H9 (cell line): ENCODE data around the gene AFAP1. TPM values are rescaled to one million over a fixed set of nuclear protein-coding genes. Genes with fewer than 3 reads are reported as not detected.

Experiments
- DNase-seq: peaks from one replicate; pipeline ENCODE4 v3.0.0-alpha.2; 2017
- H2AFZ ChIP-seq: one replicate; pipeline ENCODE4 v1.6.1; 2013; ENCODE audit warnings: mild to moderate bottlenecking, low read length, control low read depth, moderate library complexity
- H2AK5ac ChIP-seq: 2 replicates; pipeline ENCODE4 v1.6.1; 2013; ENCODE audit warnings: low read length, control low read depth, mixed read lengths; ENCODE audit not compliant: insufficient read length
- H2BK120ac ChIP-seq: one replicate; pipeline ENCODE4 v1.6.1; 2013; ENCODE audit warnings: low read depth, mild to moderate bottlenecking, low read length, control low read depth, inconsistent platforms; ENCODE audit not compliant: poor library complexity, severe bottlenecking
- H2BK12ac ChIP-seq: 2 replicates; pipeline ENCODE4 v1.6.1; 2013; ENCODE audit warnings: low read length, control low read depth, mixed read lengths, low read depth; ENCODE audit not compliant: insufficient read length
- H2BK15ac ChIP-seq: 2 replicates; pipeline ENCODE4 v1.6.1; 2013; ENCODE audit warnings: low read depth, low read length, control low read depth
- H2BK20ac ChIP-seq: one replicate; pipeline ENCODE4 v1.6.1; 2013; ENCODE audit warnings: low read depth, mild to moderate bottlenecking, low read length, control low read depth, inconsistent platforms; ENCODE audit not compliant: poor library complexity, severe bottlenecking
- H2BK5ac ChIP-seq: 2 replicates; pipeline ENCODE4 v1.6.1; 2013; ENCODE audit warnings: low read length, control low read depth, mixed read lengths; ENCODE audit not compliant: insufficient read length
- H3K14ac ChIP-seq: 2 replicates; pipeline ENCODE4 v1.6.1; 2013; ENCODE audit warnings: low read length, control low read depth; ENCODE audit not compliant: insufficient read depth
- H3K18ac ChIP-seq: 2 replicates; pipeline ENCODE4 v1.6.1; 2013; ENCODE audit warnings: low read depth, mild to moderate bottlenecking, mixed read lengths, low read length, control low read depth; ENCODE audit not compliant: insufficient read length
- H3K23ac ChIP-seq: 2 replicates; pipeline ENCODE4 v1.6.1; 2013; ENCODE audit warnings: low read length, control low read depth, mixed read lengths, low read depth; ENCODE audit not compliant: insufficient read length
- H3K23me2 ChIP-seq: 2 replicates; pipeline ENCODE4 v1.6.1; 2013; ENCODE audit warnings: low read depth, mild to moderate bottlenecking, mixed read lengths, low read length, control low read depth; ENCODE audit not compliant: insufficient read length, poor library complexity, severe bottlenecking
- H3K27ac ChIP-seq: 2 replicates; pipeline ENCODE4 v1.5.1; 2013; ENCODE audit warnings: low read length, control low read depth, mixed read lengths, low read depth; ENCODE audit not compliant: insufficient read length
- H3K27me3 ChIP-seq: 2 replicates; pipeline ENCODE4 v1.6.1; 2013; ENCODE audit warnings: low read length, control low read depth, inconsistent platforms; ENCODE audit not compliant: insufficient read depth
- H3K4ac ChIP-seq: 2 replicates; pipeline ENCODE4 v1.6.1; 2013; ENCODE audit warnings: low read depth, mild to moderate bottlenecking, control low read depth, inconsistent platforms, low read length, moderate library complexity
- H3K4me1 ChIP-seq: 2 replicates; pipeline ENCODE4 v1.6.1; 2013; ENCODE audit warnings: low read length, control low read depth, inconsistent platforms; ENCODE audit not compliant: insufficient read depth
- H3K4me2 ChIP-seq: 2 replicates; pipeline ENCODE4 v1.6.1; 2013; ENCODE audit warnings: low read length, control low read depth, mixed read lengths; ENCODE audit not compliant: insufficient read length, insufficient read depth
- H3K56ac ChIP-seq: 2 replicates; pipeline ENCODE4 v1.6.1; 2013; ENCODE audit warnings: low read depth, mild to moderate bottlenecking, mixed read lengths, low read length, control low read depth; ENCODE audit not compliant: insufficient read length
- H3K79me1 ChIP-seq: 2 replicates; pipeline ENCODE4 v1.6.1; 2013; ENCODE audit warnings: low read depth, mild to moderate bottlenecking, moderate library complexity, low read length, control low read depth, inconsistent platforms; ENCODE audit not compliant: insufficient read depth, poor library complexity, severe bottlenecking
- H3K79me2 ChIP-seq: 2 replicates; pipeline ENCODE4 v1.6.1; 2013; ENCODE audit warnings: low read length, control low read depth, inconsistent platforms; ENCODE audit not compliant: insufficient read depth
- H3K9ac ChIP-seq: 2 replicates; pipeline ENCODE4 v1.6.1; 2013; ENCODE audit warnings: low read length, control low read depth, mixed read lengths; ENCODE audit not compliant: insufficient read length; ENCODE audit errors: extremely low read depth
- H3K9me3 ChIP-seq: one replicate; pipeline ENCODE4 v1.6.1; 2013; ENCODE audit warnings: low read depth, low read length, inconsistent platforms; ENCODE audit not compliant: control insufficient read depth
- H3T11ph ChIP-seq: one replicate; pipeline ENCODE4 v1.6.1; 2013; ENCODE audit warnings: mild to moderate bottlenecking, low read length, control low read depth, inconsistent platforms
- H4K20me1 ChIP-seq: one replicate; pipeline ENCODE4 v1.6.1; 2013; ENCODE audit not compliant: control insufficient read depth, insufficient read length, insufficient read depth
- H4K5ac ChIP-seq: 2 replicates; pipeline ENCODE4 v1.6.1; 2013; ENCODE audit warnings: low read depth, mild to moderate bottlenecking, mixed read lengths, low read length, control low read depth; ENCODE audit not compliant: insufficient read length
- H4K8ac ChIP-seq: replicated peaks from 2 replicates; pipeline ENCODE4 v1.6.1; 2013; ENCODE audit warnings: low read length, control low read depth, mixed read lengths, low read depth; ENCODE audit not compliant: insufficient read length
- H4K91ac ChIP-seq: 2 replicates; pipeline ENCODE4 v1.6.1; 2013; ENCODE audit warnings: low read depth, mild to moderate bottlenecking, moderate library complexity, mixed read lengths, low read length, control low read depth; ENCODE audit not compliant: insufficient read length
- H3K27ac Mint-ChIP-seq, 3 experiments: 2 replicates in 2 of 3; 3 replicates in 1 of 3; pipeline ENCODE4 v1.8.0; 2020 to 2021; ENCODE audit warnings: mixed read lengths in 3 of 3, mild to moderate bottlenecking in 1 of 3, moderate library complexity in 1 of 3
- H3K27me3 Mint-ChIP-seq: 2 replicates; pipeline ENCODE4 v1.8.0; 2021; ENCODE audit warnings: low read depth, mild to moderate bottlenecking, moderate library complexity, mixed read lengths
- H3K36me3 Mint-ChIP-seq, 3 experiments: 2 replicates in 2 of 3; 3 replicates in 1 of 3; pipeline ENCODE4 v1.8.0; 2020 to 2021; ENCODE audit warnings: low read depth in 3 of 3, mixed read lengths in 3 of 3; ENCODE audit not compliant: insufficient read depth in 1 of 3
- H3K4me1 Mint-ChIP-seq, 2 experiments: 2 replicates each; pipeline ENCODE4 v1.8.0; 2020; ENCODE audit warnings: mixed read lengths in 2 of 2
- H3K4me3 Mint-ChIP-seq, 2 experiments: 2 replicates in 1 of 2; 3 replicates in 1 of 2; pipeline ENCODE4 v1.8.0; 2020 to 2021; ENCODE audit warnings: mild to moderate bottlenecking in 2 of 2, mixed read lengths in 2 of 2, moderate library complexity in 1 of 2
- H3K9me3 Mint-ChIP-seq, 2 experiments: 2 replicates in 1 of 2; 3 replicates in 1 of 2; pipeline ENCODE4 v1.8.0; 2020; ENCODE audit warnings: mild to moderate bottlenecking in 2 of 2, mixed read lengths in 2 of 2, moderate library complexity in 1 of 2
- CTCF ChIP-seq: fragments of 200-600 bp; sonication (generic); conservative IDR thresholded peaks from 3 replicates; pipeline ENCODE4 v1.8.0; 2021; ENCODE audit warnings: antibody characterized with exemption, mild to moderate bottlenecking
- WGBS: extraction: QIAGEN DNeasy Blood & Tissue Kit; methylation state at CpG from one replicate; pipeline ENCODE4 v1.1.7; 2013; ENCODE audit warnings: missing lambda C conversion rate, low lambda C conversion rate, mixed read lengths; ENCODE audit not compliant: insufficient read length; ENCODE audit errors: extremely low coverage; 5-methylcytosine and 5-hydroxymethylcytosine counted together
- total RNA-seq: library from RNA; stranded (reverse); gene quantifications from 2 replicates; pipeline ENCODE4 v1.2.1, GENCODE V29; 2021

Gene AFAP1
- total RNA-seq, 1 experiment from 2014 or later: 6.5 TPM

GRCh38 chr4:7792616-7793015 lies 147.0 kb downstream of the AFAP1 start:
- H3K27ac Mint-ChIP-seq: no peak overlapping the region
- no CpG with 5 or more reads among the region's 8 CpGs for WGBS
- no peaks in the 10 kb centered on the region for H3K4me1 Mint-ChIP-seq
- Histone ChIP-seq H3K79me2 (no peaks in the 10 kb centered on the region), H3K23ac (no peak overlapping the region), H2BK12ac (no peak overlapping the region), H3K79me1 (no peaks in the 10 kb centered on the region), H4K5ac (no peak overlapping the region), H3K14ac (no peak overlapping the region), H3K4ac (no peak overlapping the region), H3K56ac (no peak overlapping the region), H3K4me1 (no peaks in the 10 kb centered on the region), H2BK120ac (no peak overlapping the region), H3K9me3 (no peaks in the 10 kb centered on the region), H2BK15ac (no peak overlapping the region), H4K20me1 (no peaks in the 10 kb centered on the region), H3K27me3 (no peaks in the 10 kb centered on the region), H4K8ac (no peak overlapping the region), H4K91ac (no peak overlapping the region), H3T11ph (no peak overlapping the region), H3K9ac (no peak overlapping the region), H3K23me2 (no peaks in the 10 kb centered on the region), H3K18ac (no peak overlapping the region), H2AFZ (no peak overlapping the region), H2BK5ac (no peak overlapping the region), H2BK20ac (no peak overlapping the region), H3K4me2 (no peak overlapping the region), H2AK5ac (no peak overlapping the region), H3K27ac (no peak overlapping the region)
- no peaks in the 10 kb centered on the region for H3K9me3 Mint-ChIP-seq
- H3K27me3 Mint-ChIP-seq: no peaks in the 10 kb centered on the region
- peaks cover under 1 to 4% (median 2%) of the 10 kb centered on the region in 3 experiments; a peak in 5 of 7 replicates for H3K36me3 Mint-ChIP-seq
- DNase-seq: no peak
- no peak for TF ChIP-seq CTCF
- no peak overlapping the region for H3K4me3 Mint-ChIP-seq
